ENCODE results near the gene TM9SF1. TPM values are rescaled to one million over a fixed set of nuclear protein-coding genes. Genes with fewer than 3 reads are reported as not detected.

Gene TM9SF1
- total and polyA plus RNA-seq, 2 donors from 2014 or later, result 41.1 to 83.6 TPM

DNA sequence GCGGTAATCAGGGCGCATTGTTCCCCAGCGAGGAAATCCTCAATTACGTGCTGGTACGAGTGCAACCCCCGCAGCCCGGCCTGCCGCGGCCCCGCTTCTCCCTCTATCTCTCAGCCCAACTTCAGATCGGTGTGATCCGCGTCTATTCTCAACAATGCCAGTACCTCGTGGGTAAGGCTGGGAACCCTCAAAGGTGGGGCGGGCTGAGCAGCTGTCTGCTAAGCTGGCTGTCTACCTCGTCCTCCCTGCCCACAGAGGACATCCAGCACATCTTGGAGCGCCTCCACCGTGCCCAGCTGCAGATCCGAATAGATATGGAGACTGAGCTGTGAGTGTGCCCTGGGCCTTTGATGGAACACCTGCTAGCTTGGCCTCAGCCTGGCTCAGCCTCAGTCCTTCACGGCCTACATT, 22.4 kb downstream of the TM9SF1 start:
- Histone ChIP-seq H3K9me3 (ENCODE audit: control insufficient read depth in 2 of 3, insufficient read depth in 1 of 3, low read length in 3 of 3) (no peaks in the 10 kb centered on the region), H3K36me3 (ENCODE audit: control insufficient read depth in 2 of 3, insufficient read depth in 3 of 3, low read length in 3 of 3) (no peaks in the 10 kb centered on the region), H3K4me3 (ENCODE audit: low read length in 3 of 3) (peak overlapping the region in 2 of 3 donors; percentile 44 to 69), H3K9ac (ENCODE audit: low read length in 3 of 3) (no peak overlapping the region), H3K27me3 (ENCODE audit: control insufficient read depth, insufficient read depth, low read length) (no peaks in the 10 kb centered on the region), H3K27ac (ENCODE audit: low read depth in 2 of 2, low read length in 2 of 2) (no peak overlapping the region), H3K4me1 (ENCODE audit: control insufficient read depth in 2 of 3, insufficient read depth in 2 of 3, low read depth in 1 of 3, low read length in 3 of 3) (peaks cover 0 to 3% (median 0%) of the 10 kb centered on the region in 3 donors)
- FAIRE-seq (no peak), DNase-seq (peak in 1 of 5 donors; percentile 67)
- TF ChIP-seq, protein P1, sequence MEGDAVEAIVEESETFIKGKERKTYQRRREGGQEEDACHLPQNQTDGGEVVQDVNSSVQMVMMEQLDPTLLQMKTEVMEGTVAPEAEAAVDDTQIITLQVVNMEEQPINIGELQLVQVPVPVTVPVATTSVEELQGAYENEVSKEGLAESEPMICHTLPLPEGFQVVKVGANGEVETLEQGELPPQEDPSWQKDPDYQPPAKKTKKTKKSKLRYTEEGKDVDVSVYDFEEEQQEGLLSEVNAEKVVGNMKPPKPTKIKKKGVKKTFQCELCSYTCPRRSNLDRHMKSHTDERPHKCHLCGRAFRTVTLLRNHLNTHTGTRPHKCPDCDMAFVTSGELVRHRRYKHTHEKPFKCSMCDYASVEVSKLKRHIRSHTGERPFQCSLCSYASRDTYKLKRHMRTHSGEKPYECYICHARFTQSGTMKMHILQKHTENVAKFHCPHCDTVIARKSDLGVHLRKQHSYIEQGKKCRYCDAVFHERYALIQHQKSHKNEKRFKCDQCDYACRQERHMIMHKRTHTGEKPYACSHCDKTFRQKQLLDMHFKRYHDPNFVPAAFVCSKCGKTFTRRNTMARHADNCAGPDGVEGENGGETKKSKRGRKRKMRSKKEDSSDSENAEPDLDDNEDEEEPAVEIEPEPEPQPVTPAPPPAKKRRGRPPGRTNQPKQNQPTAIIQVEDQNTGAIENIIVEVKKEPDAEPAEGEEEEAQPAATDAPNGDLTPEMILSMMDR (IDR thresholded peaks at IDR 0.05; ENCODE audit: borderline replicate concordance, extremely low read depth, insufficient read depth), result no peak
- intact Hi-C loops (cut with DNase I), result no loop called here

DNA sequence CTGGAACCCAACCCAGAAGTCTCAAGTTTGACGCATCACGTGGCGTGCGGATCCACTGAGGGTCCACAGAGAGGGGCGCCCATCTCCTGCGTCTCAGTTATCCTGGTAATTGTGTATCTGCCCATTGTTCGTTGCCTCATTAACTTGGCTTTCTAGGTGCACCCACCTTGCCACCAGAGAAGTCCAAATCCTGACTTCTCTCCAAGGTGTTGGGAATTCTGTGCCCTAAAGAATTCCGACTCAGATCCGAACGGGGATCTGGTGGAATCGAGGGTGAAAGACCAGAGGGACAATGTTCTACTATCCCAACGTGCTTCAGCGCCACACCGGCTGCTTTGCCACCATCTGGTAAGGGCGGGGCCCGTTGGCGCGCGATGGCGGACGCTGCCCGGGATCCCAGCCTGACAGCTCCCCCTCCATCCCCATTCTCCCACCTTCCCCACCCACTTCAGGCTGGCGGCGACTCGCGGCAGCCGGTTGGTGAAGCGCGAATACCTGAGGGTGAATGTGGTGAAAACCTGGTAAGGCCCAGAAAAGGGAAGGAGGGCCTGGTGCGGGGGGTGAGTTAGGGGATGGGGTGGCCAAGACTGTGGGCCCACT, 22.9 kb downstream of the TM9SF1 start:
- peak overlapping the region in 2 of 3 donors; percentile 15 to 48 for H3K9ac ChIP-seq (ENCODE audit: low read length in 3 of 3)
- no peaks in the 10 kb centered on the region for H3K27me3 ChIP-seq (ENCODE audit: control insufficient read depth, insufficient read depth, low read length)
- intact Hi-C loops (cut with DNase I), result no loop called here
- peaks cover 0 to 3% (median 0%) of the 10 kb centered on the region in 3 donors for H3K4me1 ChIP-seq (ENCODE audit: control insufficient read depth in 2 of 3, insufficient read depth in 2 of 3, low read depth in 1 of 3, low read length in 3 of 3)
- FAIRE-seq (no peak), DNase-seq (peak in 2 of 5 donors; percentile 52 to 72)
- TF ChIP-seq, protein P1 (IDR thresholded peaks at IDR 0.05; ENCODE audit: borderline replicate concordance, extremely low read depth, insufficient read depth), result no peak
- peak overlapping the region in 1 of 2 donors; percentile 28 for H3K27ac ChIP-seq (ENCODE audit: low read depth in 2 of 2, low read length in 2 of 2)
- peak overlapping the region; percentile 44 to 69 (median 48) for H3K4me3 ChIP-seq (ENCODE audit: low read length in 3 of 3)
- peaks cover 0 to 4% (median 4%) of the 10 kb centered on the region in 3 donors for H3K36me3 ChIP-seq (ENCODE audit: control insufficient read depth in 2 of 3, insufficient read depth in 3 of 3, low read length in 3 of 3)
- no peaks in the 10 kb centered on the region for H3K9me3 ChIP-seq (ENCODE audit: control insufficient read depth in 2 of 3, insufficient read depth in 1 of 3, low read length in 3 of 3)

DNA sequence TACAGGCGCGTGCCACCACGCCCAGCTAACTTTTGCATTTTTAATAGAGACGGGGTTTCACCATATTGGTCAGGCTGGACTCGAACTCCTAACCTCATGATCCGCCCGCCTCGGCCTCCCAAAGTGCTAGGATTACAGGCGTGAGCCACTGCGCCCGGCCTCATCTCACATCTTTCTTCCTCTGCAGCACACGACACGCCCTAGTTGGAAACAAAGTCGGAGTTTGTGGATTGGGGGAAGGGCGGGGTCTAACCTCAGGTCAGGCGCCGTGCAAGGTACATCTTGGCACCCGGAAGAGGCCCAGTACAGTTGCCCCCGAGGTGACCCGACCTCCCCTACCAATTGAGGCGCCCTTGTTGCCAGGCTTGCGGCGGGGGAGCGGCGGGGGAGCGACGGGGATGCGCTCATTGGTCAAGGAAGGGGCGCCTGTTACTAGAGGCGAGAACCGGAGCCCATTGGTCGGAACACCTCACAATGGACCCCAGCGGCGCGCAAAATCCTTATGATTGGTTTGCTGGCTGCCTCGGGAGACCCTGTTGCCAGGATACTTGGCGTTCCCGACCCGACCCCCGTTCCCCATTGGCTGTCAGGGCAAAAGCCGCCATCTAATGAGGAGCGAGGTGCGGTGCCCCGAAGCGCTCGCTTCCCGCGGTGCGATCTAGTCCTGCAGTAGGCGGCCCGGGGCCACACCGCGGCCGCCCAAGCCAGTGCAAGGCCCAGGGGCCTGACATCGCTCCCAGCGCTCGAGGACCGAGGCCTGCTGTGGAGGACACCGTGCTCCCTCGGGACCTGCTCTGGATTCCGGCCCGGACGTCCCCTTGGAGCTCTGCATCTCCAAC, 23.6 kb downstream of the TM9SF1 start, which contains the start of gene REC8:
REC8 (plus strand) TSS at position 659 of the 839 bp plus-strand sequence. CDS start 473 bp downstream, outside the sequence.
- H3K36me3 ChIP-seq (ENCODE audit: control insufficient read depth in 2 of 3, insufficient read depth in 3 of 3, low read length in 3 of 3), result peaks cover 0 to 6% (median 4%) of the 10 kb centered on the region in 3 donors
- peaks cover 0 to 3% (median 0%) of the 10 kb centered on the region in 3 donors for H3K4me1 ChIP-seq (ENCODE audit: control insufficient read depth in 2 of 3, insufficient read depth in 2 of 3, low read depth in 1 of 3, low read length in 3 of 3)
- intact Hi-C loops (cut with DNase I), result no loop called here
- DNase-seq (peak; percentile 95 to 99 (median 99)), FAIRE-seq (no peak)
- H3K9me3 ChIP-seq (ENCODE audit: control insufficient read depth in 2 of 3, insufficient read depth in 1 of 3, low read length in 3 of 3), result no peaks in the 10 kb centered on the region
- TF ChIP-seq, protein P1 (IDR thresholded peaks at IDR 0.05; ENCODE audit: borderline replicate concordance, extremely low read depth, insufficient read depth), result no peak
- H3K4me3 ChIP-seq (ENCODE audit: low read length in 3 of 3), result peak within 1 kb of the TSS; percentile 44 to 69 (median 48)
- H3K27ac ChIP-seq (ENCODE audit: low read depth in 2 of 2, low read length in 2 of 2), result peak within 1 kb of the TSS; percentile 11 to 28
- peak within 1 kb of the TSS in 2 of 3 donors; percentile 15 to 48 for H3K9ac ChIP-seq (ENCODE audit: low read length in 3 of 3)
- H3K27me3 ChIP-seq (ENCODE audit: control insufficient read depth, insufficient read depth, low read length), result no peaks in the 10 kb centered on the region

Data from kidney (tissue), 14 donors.